ENCODE measurements around the gene PEPD.
A peak's percentile ranks its signal among the peaks of the same experiment; 100 is the strongest.

The PEPD gene

GRCh38 chr19:33362508-33363228, 158.9 kb downstream of the PEPD start:
- no peak overlapping the region for H3K4me3 ChIP-seq (ENCODE audit: control insufficient read depth, low read depth, low read length)
- TF ChIP-seq CTCF (conservative IDR thresholded peaks at IDR 0.05; ENCODE audit: control insufficient read depth, insufficient read depth, low read depth, low read length), result no peak

GRCh38 chr19:33359581-33359980, 162.0 kb downstream of the PEPD start:
- no peak for DNase-seq (ENCODE audit: low read depth)
- no peak for TF ChIP-seq CTCF (conservative IDR thresholded peaks at IDR 0.05; ENCODE audit: control insufficient read depth, insufficient read depth, low read depth, low read length)
- no peak overlapping the region for H3K4me3 ChIP-seq (ENCODE audit: control insufficient read depth, low read depth, low read length)

More at GRCh38 chr19:33362508-33363228, 158.9 kb downstream of the PEPD start:
- no peak for DNase-seq (ENCODE audit: low read depth)

GRCh38 chr19:33358408-33358807, 163.2 kb downstream of the PEPD start:
- DNase-seq (ENCODE audit: low read depth), result no peak
- no peak for TF ChIP-seq CTCF (conservative IDR thresholded peaks at IDR 0.05; ENCODE audit: control insufficient read depth, insufficient read depth, low read depth, low read length)
- H3K4me3 ChIP-seq (ENCODE audit: control insufficient read depth, low read depth, low read length), result no peak overlapping the region

- no peak for DNase-seq (ENCODE audit: low read depth)
- no peak for TF ChIP-seq CTCF (conservative IDR thresholded peaks at IDR 0.05; ENCODE audit: control insufficient read depth, insufficient read depth, low read depth, low read length)
- H3K4me3 ChIP-seq (ENCODE audit: control insufficient read depth, low read depth, low read length), result no peak overlapping the region
Measured at GRCh38 chr19:33357556-33357955, 164.0 kb downstream of the PEPD start.

DNA sequence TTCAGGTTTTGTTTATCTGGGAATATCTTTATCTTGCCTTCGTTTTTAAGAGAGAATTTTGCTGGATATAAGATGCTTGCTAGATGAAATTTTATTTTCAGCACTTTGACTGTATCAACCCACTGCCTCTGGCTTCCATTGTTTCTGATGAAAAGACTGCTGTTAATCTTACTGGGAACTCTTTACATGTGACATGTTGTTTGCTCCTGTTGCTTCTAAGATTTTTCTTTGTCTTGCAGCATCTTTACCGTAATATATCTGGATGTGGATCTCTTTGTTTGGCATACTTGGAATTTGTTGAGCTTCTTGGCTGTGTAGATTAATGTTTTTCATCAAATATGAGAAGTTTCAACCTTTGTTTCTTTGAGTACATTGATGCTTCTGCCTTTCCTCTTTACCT, 166.1 kb downstream of the PEPD start:
- no peak for TF ChIP-seq CTCF (conservative IDR thresholded peaks at IDR 0.05; ENCODE audit: control insufficient read depth, insufficient read depth, low read depth, low read length)
- no peak overlapping the region for H3K4me3 ChIP-seq (ENCODE audit: control insufficient read depth, low read depth, low read length)
- DNase-seq (ENCODE audit: low read depth), result no peak

DNA sequence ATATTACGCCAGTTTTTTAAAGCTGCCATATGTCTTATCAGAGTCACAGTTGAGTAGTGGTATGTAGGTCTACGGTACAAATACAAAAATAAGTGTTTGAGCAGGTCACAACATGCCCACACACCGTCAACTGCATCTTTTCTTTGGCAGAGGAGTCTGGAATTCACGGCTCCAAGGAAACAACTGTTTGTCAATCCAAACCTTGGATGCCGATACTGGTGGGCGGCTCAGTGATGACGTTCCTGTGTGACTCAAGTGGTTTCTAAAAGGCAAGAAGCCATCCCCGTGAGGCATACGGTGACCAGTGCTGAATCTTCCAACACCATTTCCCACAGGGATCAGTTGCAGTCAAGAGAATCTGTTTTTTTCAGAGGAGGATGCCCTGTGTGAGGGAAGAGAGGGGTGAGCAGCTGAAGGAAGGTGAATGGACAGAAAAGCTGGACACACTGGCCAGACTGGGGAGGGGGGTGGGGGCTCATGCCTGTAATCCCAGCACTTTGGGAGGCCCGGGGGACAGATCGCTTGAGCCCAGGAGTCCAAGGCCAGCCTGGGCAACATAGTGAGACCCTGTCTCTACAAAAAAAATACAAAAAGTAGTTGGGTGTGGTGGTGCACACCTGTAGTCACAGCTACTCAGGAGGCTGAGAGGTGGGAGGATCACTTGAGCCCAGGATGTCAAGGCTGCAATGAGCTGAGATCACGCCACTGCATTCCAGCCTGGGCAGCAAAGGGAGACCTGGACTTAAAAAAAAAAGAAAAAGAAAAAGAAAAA, 170.9 kb downstream of the PEPD start:
- no peak for TF ChIP-seq CTCF (conservative IDR thresholded peaks at IDR 0.05; ENCODE audit: control insufficient read depth, insufficient read depth, low read depth, low read length)
- peak; percentile 98 for DNase-seq (ENCODE audit: low read depth)
- H3K4me3 ChIP-seq (ENCODE audit: control insufficient read depth, low read depth, low read length), result no peak overlapping the region
